Spinal cord (tissue), 10 donors: ENCODE results near the gene RPL18. TPM values are rescaled to one million over a fixed set of nuclear protein-coding genes. Genes with fewer than 3 reads are reported as not detected.
A peak's percentile ranks its signal among the peaks of the same experiment; 100 is the strongest.
"Not testable (repeated sequence)": the region's sequence is repeated elsewhere in the genome, so short reads cannot be mapped to it uniquely, and the experiment has no call there.

Experiments
- DNase-seq, 6 donors: peaks; one replicate each; pipeline versions ENCODE4 v3.0.0 to v3.0.0-alpha.2; 2013 to 2015; ENCODE audit warnings: low spot score in 6 of 6, low read depth in 4 of 6
- H3K27ac ChIP-seq: one replicate; pipeline ENCODE4 v1.5.1; 2013; ENCODE audit warnings: low read depth, low read length, control low read depth
- H3K27me3 ChIP-seq: one replicate; pipeline ENCODE4 v1.6.1; 2013; ENCODE audit warnings: low read length; ENCODE audit not compliant: control insufficient read depth, insufficient read depth
- H3K36me3 ChIP-seq: one replicate; pipeline ENCODE4 v1.6.1; 2013; ENCODE audit warnings: low read length; ENCODE audit not compliant: control insufficient read depth, insufficient read depth
- H3K4me1 ChIP-seq: one replicate; pipeline ENCODE4 v1.6.1; 2013; ENCODE audit warnings: low read length; ENCODE audit not compliant: control insufficient read depth, insufficient read depth
- H3K4me3 ChIP-seq: one replicate; pipeline ENCODE4 v1.5.1; 2013; ENCODE audit warnings: low read depth, low read length, control low read depth
- H3K9me3 ChIP-seq: one replicate; pipeline ENCODE4 v1.6.1; 2013; ENCODE audit warnings: low read length; ENCODE audit not compliant: control insufficient read depth, insufficient read depth
- WGBS: methylation state at CpG from one replicate; pipeline ENCODE4 v1.1.5; 2013; ENCODE audit warnings: missing lambda C conversion rate; ENCODE audit not compliant: insufficient coverage; 5-methylcytosine and 5-hydroxymethylcytosine counted together
- polyA plus RNA-seq, 2 donors: library from polyadenylated mRNA; unstranded; fragments of 120-200 nt; gene quantifications; one replicate each; pipeline ENCODE4 v1.2.1, GENCODE V29; 2013; ENCODE audit not compliant: insufficient read length in 2 of 2
- total RNA-seq, 2 donors: library from RNA; depleted of rRNA in 1 of 2; stranded (reverse); fragments of 120-200 nt in 1 of 2; fragments of >200 nt in 1 of 2; gene quantifications; one replicate each; pipeline versions ENCODE4 v1.2.3 to v1.2.4, GENCODE V29; 2013 to 2014
- donor health status: healthy.

RPL18 gene
- total and polyA plus RNA-seq, 4 donors, result 747 to 1,623 (median 1,033) TPM

DNA sequence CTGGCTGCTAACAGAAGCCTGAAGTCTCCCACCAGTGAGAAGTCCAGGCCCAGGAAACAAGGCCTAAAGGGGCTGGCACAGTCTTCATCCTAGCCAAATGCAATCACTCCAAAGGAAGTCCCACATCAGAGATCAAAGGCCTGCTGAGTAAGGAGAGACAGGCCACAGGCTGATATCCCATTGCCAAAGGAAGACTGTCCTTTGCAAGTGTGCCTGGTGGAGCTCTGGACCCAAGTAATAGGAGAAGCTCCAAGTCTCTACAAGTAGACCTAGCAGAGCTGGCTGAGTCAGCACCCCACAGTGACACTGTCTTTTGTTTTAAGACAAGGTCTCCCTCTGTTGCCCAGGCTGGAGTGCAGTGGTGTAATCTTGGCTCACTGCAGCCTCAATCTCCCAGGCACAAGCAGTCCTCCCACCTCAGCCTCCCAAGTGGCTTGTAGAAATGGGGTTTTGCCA lies 13.7 kb upstream of the RPL18 start:
- Histone ChIP-seq H3K4me3 (no peak overlapping the region), H3K27ac (no peak overlapping the region), H3K9me3 (no peaks in the 10 kb centered on the region), H3K4me1 (peaks cover 75% of the 10 kb centered on the region), H3K36me3 (peaks cover 54% of the 10 kb centered on the region), H3K27me3 (no peaks in the 10 kb centered on the region)
- DNase-seq, result no peak

DNA sequence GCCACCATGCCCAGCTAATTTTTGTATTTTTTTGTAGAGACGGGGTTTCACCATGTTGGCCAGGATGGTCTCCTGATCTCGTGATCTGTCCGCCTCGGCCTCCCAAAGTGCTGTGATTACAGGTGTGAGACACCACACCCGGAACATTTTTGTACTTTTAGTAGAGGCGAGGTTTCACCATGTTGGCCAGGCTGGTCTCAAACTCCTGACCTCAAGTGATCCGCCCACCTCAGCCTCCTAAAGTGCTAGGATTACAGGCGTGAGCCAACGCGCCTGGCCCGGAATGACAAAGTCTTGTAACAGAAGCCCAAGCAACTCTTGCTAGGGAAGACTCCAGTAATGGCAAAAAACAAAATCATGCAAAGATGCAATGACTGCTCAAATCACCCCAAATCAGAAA lies 13.3 kb upstream of the RPL18 start:
- not testable (repeated sequence) for H3K4me3 ChIP-seq, H3K9me3 ChIP-seq, H3K27ac ChIP-seq, H3K27me3 ChIP-seq, DNase-seq
- 91% methylated on average over 11 of the region's 11 CpGs for WGBS
- peaks cover 73% of the 10 kb centered on the region for H3K4me1 ChIP-seq
- H3K36me3 ChIP-seq, result peaks cover 58% of the 10 kb centered on the region

DNA sequence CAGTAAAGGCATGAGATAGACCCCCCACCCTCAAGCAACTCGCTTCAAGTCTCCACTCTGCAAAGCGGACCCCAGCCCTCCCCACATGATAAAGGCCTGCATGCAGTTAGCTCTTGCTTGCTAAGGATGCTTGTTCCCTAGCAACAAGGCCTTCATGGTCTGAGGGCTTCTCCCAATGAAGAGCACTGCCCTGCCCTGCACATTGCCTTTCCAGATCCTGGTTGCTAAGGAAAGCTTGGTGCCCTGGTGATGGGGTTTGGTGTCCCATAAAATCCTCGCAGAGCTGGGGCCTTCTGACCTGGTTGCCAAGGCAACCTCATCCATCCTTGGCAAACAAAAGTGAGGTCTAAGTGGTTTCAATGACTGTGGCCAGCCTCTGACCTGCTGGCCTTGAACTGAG lies 12.2 kb upstream of the RPL18 start:
- DNase-seq, result peak in 2 of 6 donors; percentile 69 to 88
- Histone ChIP-seq H3K36me3 (peaks cover 66% of the 10 kb centered on the region), H3K4me3 (no peak overlapping the region), H3K27ac (peak overlapping the region; percentile 69), H3K27me3 (no peaks in the 10 kb centered on the region), H3K9me3 (no peaks in the 10 kb centered on the region), H3K4me1 (peaks cover 63% of the 10 kb centered on the region)
- WGBS, result 16% methylated on average over 3 of the region's 3 CpGs

GRCh38 chr19:48630296-48631063 lies 11.5 kb upstream of the RPL18 start:
- 5% methylated on average over 32 of the region's 47 CpGs for WGBS
- DNase-seq, result peak in 2 of 6 donors; percentile 64 to 66
- H3K4me3 ChIP-seq, result no peak overlapping the region
- peak overlapping the region; percentile 69 for H3K27ac ChIP-seq
- H3K9me3 ChIP-seq, result no peaks in the 10 kb centered on the region
- peaks cover 74% of the 10 kb centered on the region for H3K36me3 ChIP-seq
- H3K27me3 ChIP-seq, result no peaks in the 10 kb centered on the region
- H3K4me1 ChIP-seq, result peaks cover 63% of the 10 kb centered on the region

DNA sequence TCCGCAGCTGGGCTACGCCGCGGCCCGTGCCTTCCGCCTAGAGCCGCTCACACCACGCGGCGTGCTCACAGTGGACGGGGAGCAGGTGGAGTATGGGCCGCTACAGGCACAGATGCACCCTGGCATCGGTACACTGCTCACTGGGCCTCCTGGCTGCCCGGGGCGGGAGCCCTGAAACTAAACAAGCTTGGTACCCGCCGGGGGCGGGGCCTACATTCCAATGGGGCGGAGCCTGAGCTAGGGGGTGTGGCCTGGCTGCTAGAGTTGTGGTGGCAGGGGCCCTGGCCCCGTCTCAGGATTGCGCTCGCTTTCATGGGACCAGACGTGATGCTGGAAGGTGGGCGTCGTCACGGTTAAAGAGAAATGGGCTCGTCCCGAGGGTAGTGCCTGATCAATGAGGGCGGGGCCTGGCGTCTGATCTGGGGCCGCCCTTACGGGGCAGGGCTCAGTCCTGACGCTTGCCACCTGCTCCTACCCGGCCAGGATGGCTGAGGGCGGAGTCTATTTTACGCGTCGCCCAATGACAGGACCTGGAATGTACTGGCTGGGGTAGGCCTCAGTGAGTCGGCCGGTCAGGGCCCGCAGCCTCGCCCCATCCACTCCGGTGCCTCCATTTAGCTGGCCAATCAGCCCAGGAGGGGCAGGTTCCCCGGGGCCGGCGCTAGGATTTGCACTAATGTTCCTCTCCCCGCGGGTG lies 10.8 kb upstream of the RPL18 start:
- peak overlapping the region; percentile 69 for H3K27ac ChIP-seq
- peak in 2 of 6 donors; percentile 50 to 73 for DNase-seq
- H3K4me1 ChIP-seq, result peaks cover 61% of the 10 kb centered on the region
- WGBS, result 20% methylated on average over 48 of the region's 48 CpGs
- no peaks in the 10 kb centered on the region for H3K27me3 ChIP-seq
- no peaks in the 10 kb centered on the region for H3K9me3 ChIP-seq
- H3K36me3 ChIP-seq, result peaks cover 76% of the 10 kb centered on the region
- no peak overlapping the region for H3K4me3 ChIP-seq

- H3K36me3 ChIP-seq, result peaks cover 79% of the 10 kb centered on the region
- H3K9me3 ChIP-seq, result no peaks in the 10 kb centered on the region
- H3K27me3 ChIP-seq, result no peaks in the 10 kb centered on the region
- no peak for DNase-seq
- H3K4me1 ChIP-seq, result peaks cover 61% of the 10 kb centered on the region
- H3K4me3 ChIP-seq, result no peak overlapping the region
- 77% methylated on average over 21 of the region's 22 CpGs for WGBS
- H3K27ac ChIP-seq, result no peak overlapping the region
Measured at GRCh38 chr19:48629297-48629598, 10.3 kb upstream of the RPL18 start.

- Histone ChIP-seq H3K4me3 (no peak overlapping the region), H3K4me1 (peaks cover 57% of the 10 kb centered on the region), H3K27me3 (no peaks in the 10 kb centered on the region), H3K36me3 (peaks cover 78% of the 10 kb centered on the region), H3K9me3 (no peaks in the 10 kb centered on the region), H3K27ac (no peak overlapping the region)
- DNase-seq, result no peak
- 87% methylated on average over 34 of the region's 34 CpGs for WGBS
Measured at GRCh38 chr19:48628486-48629296, 9.7 kb upstream of the RPL18 start.

DNA sequence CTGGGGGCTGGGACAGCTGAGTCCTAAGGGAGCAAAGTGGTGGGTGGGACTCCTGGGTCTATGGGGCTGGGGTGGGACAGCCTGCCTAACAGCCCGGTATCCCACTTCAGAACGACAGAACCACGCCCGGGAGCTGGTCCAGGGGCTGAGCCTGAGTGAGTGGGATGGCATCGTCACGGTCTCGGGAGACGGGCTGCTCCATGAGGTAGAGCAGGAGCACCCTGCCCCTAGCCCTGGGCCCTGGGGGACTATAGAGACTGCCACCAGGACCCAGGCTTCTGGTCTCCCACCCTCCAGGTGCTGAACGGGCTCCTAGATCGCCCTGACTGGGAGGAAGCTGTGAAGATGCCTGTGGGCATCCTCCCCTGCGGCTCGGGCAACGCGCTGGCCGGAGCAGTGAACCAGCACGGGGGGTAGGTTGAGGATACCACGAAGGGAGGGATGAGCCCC lies 8.9 kb upstream of the RPL18 start:
- Histone ChIP-seq H3K36me3 (peaks cover 71% of the 10 kb centered on the region), H3K9me3 (no peaks in the 10 kb centered on the region), H3K4me3 (no peak overlapping the region), H3K27ac (no peak overlapping the region), H3K4me1 (peaks cover 56% of the 10 kb centered on the region), H3K27me3 (no peaks in the 10 kb centered on the region)
- WGBS, result 89% methylated on average over 8 of the region's 17 CpGs
- DNase-seq, result no peak

DNA sequence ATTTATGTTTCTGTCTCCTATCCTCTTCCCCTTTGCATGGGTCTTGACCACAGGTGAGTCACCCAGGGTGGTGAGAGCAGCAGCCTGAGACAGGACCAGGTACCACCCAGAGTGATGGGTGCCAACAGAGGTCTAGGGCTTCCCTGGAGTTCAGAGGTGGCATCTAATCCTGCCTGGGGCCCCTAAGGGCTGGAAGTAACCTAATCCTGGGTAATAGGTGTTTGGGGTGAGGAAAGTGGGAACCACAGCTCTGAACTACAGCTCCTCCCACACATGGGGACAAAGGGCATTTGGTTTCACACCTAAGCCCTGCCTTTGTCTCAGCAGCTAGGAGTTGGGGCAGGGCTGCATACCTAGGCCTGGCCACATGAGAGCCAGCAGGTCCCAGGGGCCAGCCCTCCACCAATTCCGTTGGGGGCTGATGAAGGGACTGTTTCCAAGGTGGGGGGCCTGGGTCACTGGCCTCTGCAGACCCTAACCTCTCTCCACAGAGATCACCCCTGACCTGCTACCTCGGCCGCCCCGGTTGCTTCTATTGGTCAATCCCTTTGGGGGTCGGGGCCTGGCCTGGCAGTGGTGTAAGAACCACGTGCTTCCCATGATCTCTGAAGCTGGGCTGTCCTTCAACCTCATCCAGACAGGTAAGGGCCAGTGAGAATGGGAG lies 8.4 kb upstream of the RPL18 start:
- WGBS, result 60% methylated on average over 3 of the region's 6 CpGs
- peaks cover 57% of the 10 kb centered on the region for H3K4me1 ChIP-seq
- H3K36me3 ChIP-seq, result peaks cover 65% of the 10 kb centered on the region
- DNase-seq, result no peak
- no peak overlapping the region for H3K27ac ChIP-seq
- no peaks in the 10 kb centered on the region for H3K27me3 ChIP-seq
- no peak overlapping the region for H3K4me3 ChIP-seq
- no peaks in the 10 kb centered on the region for H3K9me3 ChIP-seq
